Lung (tissue), 12 donors: ENCODE results near the gene CBLB. TPM values are rescaled to one million over a fixed set of nuclear protein-coding genes. Genes with fewer than 3 reads are reported as not detected.

Experiments
- ATAC-seq: fragments of 200-7000 bp; cut with Tn5 transposase; one replicate; pipeline ENCODE4 v1.9.1; 2020; ENCODE audit warnings: moderate number of reproducible peaks; ENCODE audit not compliant: insufficient read depth, low FRiP score
- DNase-seq, 3 donors: peaks; one replicate each; pipeline ENCODE4 v3.0.0-alpha.2; 2013 to 2017
- H3K27ac ChIP-seq, 2 donors: one replicate each; pipeline ENCODE4 v1.5.1; 2013; ENCODE audit warnings: mild to moderate bottlenecking in 2 of 2, moderate library complexity in 2 of 2, control low read depth in 1 of 2, inconsistent platforms in 1 of 2, low read depth in 1 of 2, low read length in 1 of 2
- H3K27me3 ChIP-seq, 3 donors: one replicate each; pipeline ENCODE4 v1.5.1; 2013; ENCODE audit warnings: low read length in 2 of 3; ENCODE audit not compliant: control insufficient read depth in 3 of 3, insufficient read depth in 3 of 3
- H3K36me3 ChIP-seq, 4 donors: one replicate each; pipeline ENCODE4 v1.5.1; 2013; ENCODE audit warnings: low read length in 4 of 4, mild to moderate bottlenecking in 1 of 4, moderate library complexity in 1 of 4; ENCODE audit not compliant: control insufficient read depth in 4 of 4, insufficient read depth in 4 of 4
- H3K4me1 ChIP-seq, 5 donors: one replicate each; pipeline ENCODE4 v1.5.1; 2013; ENCODE audit warnings: low read length in 5 of 5, mild to moderate bottlenecking in 2 of 5, moderate library complexity in 1 of 5; ENCODE audit not compliant: control insufficient read depth in 5 of 5, insufficient read depth in 5 of 5
- H3K4me3 ChIP-seq: one replicate; pipeline ENCODE4 v1.5.1; 2013; ENCODE audit warnings: mild to moderate bottlenecking, control low read depth, moderate library complexity
- H3K9ac ChIP-seq, 2 donors: one replicate each; pipeline ENCODE4 v1.5.1; 2013; ENCODE audit warnings: low read length in 2 of 2, control low read depth in 1 of 2; ENCODE audit not compliant: insufficient read depth in 1 of 2
- H3K9me3 ChIP-seq, 4 donors: one replicate each; pipeline ENCODE4 v1.5.1; 2013; ENCODE audit warnings: low read length in 3 of 4, mild to moderate bottlenecking in 1 of 4, moderate library complexity in 1 of 4; ENCODE audit not compliant: control insufficient read depth in 4 of 4, insufficient read depth in 3 of 4
- WGBS, 2 donors: extraction: QIAGEN DNeasy Blood & Tissue Kit; methylation state at CpG; one replicate each; pipeline ENCODE4 v1.1.7; 2013; 5-methylcytosine and 5-hydroxymethylcytosine counted together
- polyA plus RNA-seq, 2 donors: library from polyadenylated mRNA; stranded (reverse); fragments of 200-250 nt; gene quantifications; one replicate each; pipeline ENCODE4 v1.2.1, GENCODE V29; 2013
- total RNA-seq, 2 donors: library from RNA; depleted of rRNA in 1 of 2; stranded (reverse); fragments of >200 nt in 1 of 2; gene quantifications; one replicate each; pipeline ENCODE4 v1.2.1, GENCODE V29; 2014 to 2021
- TF ChIP-seq, protein P1 (sequence below): IDR thresholded peaks from 2 replicates; pipeline ENCODE4 v1.5.1; 2012; ENCODE audit warnings: mild to moderate bottlenecking; ENCODE audit errors: control extremely low read depth, extremely low read depth
- donor health status: control.
- donor health status: control.
- donor health status: Bipolar disorder and iron deficiency.
- donor health status: healthy.
- donor health status: DM: yes; HTN: yes; CAD: no.

Gene CBLB
- total and polyA plus RNA-seq, 4 donors, result 7.2 to 124 (median 24.6) TPM

DNA sequence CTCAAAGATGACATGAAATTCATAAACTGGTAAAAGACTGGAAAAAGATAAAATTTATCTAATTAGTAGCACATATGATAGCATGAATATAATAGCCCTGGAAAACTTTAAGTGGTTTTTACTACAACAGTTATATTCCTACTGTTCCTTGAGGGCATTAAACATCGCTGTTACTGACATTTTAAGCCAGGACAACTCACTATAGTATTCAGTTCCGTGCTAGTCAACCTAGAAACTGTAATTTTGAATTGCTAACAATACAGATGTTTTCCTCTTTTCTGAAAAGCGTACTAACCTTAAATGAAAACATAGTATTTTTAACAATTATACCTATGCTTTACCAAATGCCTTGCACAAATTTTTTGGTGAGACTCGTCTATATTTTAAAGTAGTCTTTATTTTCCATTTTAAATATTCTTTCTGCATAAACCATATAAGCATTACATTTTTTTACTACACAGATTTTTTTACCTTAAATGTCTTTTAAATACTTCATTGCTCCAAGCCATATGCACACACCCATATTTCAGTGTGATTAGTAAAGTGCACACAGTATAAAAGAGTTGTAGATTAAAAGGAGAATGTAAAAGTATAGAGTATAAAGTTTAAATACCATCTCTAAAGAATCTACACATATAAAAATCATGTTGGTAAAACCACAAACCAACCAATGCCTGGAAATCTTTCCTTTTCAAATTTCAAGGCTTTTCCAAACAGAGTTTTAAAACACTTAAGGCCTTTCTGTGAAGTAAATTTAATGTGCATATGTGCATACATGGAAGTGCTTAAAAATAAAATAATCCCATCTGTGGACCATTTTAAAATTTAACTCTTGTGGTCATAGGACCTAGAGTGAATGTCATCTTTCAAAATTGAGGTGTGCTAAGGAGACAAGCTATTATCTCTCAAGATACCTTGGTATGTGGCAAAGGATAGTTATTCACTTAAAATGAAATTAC is 20.1 kb upstream of the CBLB start:
- no peak overlapping the region for H3K9ac ChIP-seq
- H3K27ac ChIP-seq, result no peak overlapping the region
- DNase-seq (no peak), ATAC-seq (no peak)
- no peaks in the 10 kb centered on the region for H3K36me3 ChIP-seq
- no peaks in the 10 kb centered on the region for H3K27me3 ChIP-seq
- WGBS, 2 donors, result 96 to 97% methylated on average over 4 of the region's 4 CpGs
- H3K4me1 ChIP-seq, result peaks cover 0 to 7% (median 0%) of the 10 kb centered on the region in 5 donors
- TF ChIP-seq, protein P1, sequence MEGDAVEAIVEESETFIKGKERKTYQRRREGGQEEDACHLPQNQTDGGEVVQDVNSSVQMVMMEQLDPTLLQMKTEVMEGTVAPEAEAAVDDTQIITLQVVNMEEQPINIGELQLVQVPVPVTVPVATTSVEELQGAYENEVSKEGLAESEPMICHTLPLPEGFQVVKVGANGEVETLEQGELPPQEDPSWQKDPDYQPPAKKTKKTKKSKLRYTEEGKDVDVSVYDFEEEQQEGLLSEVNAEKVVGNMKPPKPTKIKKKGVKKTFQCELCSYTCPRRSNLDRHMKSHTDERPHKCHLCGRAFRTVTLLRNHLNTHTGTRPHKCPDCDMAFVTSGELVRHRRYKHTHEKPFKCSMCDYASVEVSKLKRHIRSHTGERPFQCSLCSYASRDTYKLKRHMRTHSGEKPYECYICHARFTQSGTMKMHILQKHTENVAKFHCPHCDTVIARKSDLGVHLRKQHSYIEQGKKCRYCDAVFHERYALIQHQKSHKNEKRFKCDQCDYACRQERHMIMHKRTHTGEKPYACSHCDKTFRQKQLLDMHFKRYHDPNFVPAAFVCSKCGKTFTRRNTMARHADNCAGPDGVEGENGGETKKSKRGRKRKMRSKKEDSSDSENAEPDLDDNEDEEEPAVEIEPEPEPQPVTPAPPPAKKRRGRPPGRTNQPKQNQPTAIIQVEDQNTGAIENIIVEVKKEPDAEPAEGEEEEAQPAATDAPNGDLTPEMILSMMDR, result no peak
- no peak overlapping the region for H3K4me3 ChIP-seq
- no peaks in the 10 kb centered on the region for H3K9me3 ChIP-seq

DNA sequence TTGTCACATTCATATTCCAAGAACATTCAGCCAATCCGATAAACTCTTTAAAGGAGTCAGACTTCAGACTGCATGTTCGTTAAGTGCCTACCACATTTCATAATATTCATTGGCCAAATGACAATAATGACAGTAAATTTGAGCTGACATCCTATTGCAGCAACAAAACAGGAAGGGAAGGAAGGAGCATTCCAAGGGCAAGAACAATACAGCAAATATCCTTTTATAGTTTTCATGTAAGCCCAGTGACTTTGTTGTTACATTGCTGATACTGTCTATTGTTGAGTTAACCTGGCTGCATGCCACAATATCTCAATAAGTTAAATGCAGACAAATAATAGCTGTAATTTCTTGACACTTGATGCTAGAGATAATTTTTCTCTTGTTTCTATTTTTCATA is 16.4 kb upstream of the CBLB start:
- TF ChIP-seq, protein P1, result no peak
- Histone ChIP-seq H3K4me1 (peaks cover 0 to 9% (median 0%) of the 10 kb centered on the region in 5 donors), H3K9ac (no peak overlapping the region), H3K36me3 (no peaks in the 10 kb centered on the region), H3K9me3 (no peaks in the 10 kb centered on the region), H3K4me3 (no peak overlapping the region), H3K27ac (no peak overlapping the region), H3K27me3 (no peaks in the 10 kb centered on the region)
- WGBS, 2 donors, result 23 to 41% methylated on average over 2 of the region's 2 CpGs
- ATAC-seq (no peak), DNase-seq (no peak)

DNA sequence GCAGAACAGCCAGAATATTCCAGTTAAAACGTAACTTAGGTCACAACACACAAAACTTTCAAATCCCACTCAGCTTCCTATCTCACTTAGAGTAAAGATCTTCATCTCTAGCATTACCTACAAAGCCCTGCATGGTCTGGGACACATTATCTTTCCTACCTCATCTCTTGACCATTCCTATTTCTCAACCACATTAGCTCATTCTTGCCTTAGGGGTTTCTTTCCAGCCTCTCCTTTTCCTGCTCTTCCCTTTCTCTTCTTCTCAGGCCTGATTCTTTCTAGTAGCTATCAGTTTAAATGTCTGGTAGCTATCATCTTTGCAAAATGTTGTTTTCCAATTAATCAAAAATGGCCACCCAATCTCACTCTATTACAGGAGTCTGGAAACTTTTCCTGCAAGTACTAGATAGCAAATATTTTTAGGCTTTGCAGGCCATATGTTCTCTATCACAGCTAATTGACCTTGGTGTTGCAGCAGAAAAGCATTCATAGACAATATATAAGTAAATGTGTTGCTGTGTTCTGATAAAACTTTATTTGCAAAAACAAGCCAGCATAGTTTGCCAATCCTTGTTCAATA is 15.1 kb upstream of the CBLB start:
- ATAC-seq, result no peak
- Histone ChIP-seq H3K36me3 (no peaks in the 10 kb centered on the region), H3K4me3 (no peak overlapping the region), H3K27ac (no peak overlapping the region), H3K27me3 (no peaks in the 10 kb centered on the region), H3K4me1 (peaks cover 0 to 9% (median 0%) of the 10 kb centered on the region in 5 donors), H3K9me3 (no peaks in the 10 kb centered on the region), H3K9ac (no peak overlapping the region)
- 91 to 93% methylated on average over 1 of the region's 1 CpG for WGBS, 2 donors
- DNase-seq, result no peak
- TF ChIP-seq, protein P1, result no peak
